NCI-H2081 treated with DMSO at 0.1 percent for 48 hours (cell line): Measurements from ENCODE around the gene TRIM37.

Source experiments
- DNase-seq: peaks from one replicate; lab custom pipeline; 2025; lab: John Stamatoyannopoulos, UW

TRIM37 gene

GRCh38 chr17:59037960-59038359, 68.7 kb downstream of the TRIM37 start:
- no peak for DNase-seq

- DNase-seq, result no peak
These were observed 75.9 kb downstream of the TRIM37 start for GRCh38 chr17:59030811-59031210.

GRCh38 chr17:59028328-59028727, 78.4 kb downstream of the TRIM37 start:
- DNase-seq, result no peak

- no peak for DNase-seq
These were observed 78.9 kb downstream of the TRIM37 start for GRCh38 chr17:59027750-59028149.

- no peak for DNase-seq
These were observed 80.3 kb downstream of the TRIM37 start for GRCh38 chr17:59026176-59026939.

GRCh38 chr17:59024916-59025315, 81.8 kb downstream of the TRIM37 start:
- DNase-seq, result no peak

GRCh38 chr17:59018019-59018418, 88.7 kb downstream of the TRIM37 start:
- DNase-seq, result no peak

GRCh38 chr17:59011975-59012374, 94.7 kb downstream of the TRIM37 start:
- DNase-seq, result no peak

- DNase-seq, result no peak
These were observed 96.7 kb downstream of the TRIM37 start for GRCh38 chr17:59010026-59010425.

- DNase-seq, result no peak
These were observed 97.9 kb downstream of the TRIM37 start for GRCh38 chr17:59008737-59009136.

GRCh38 chr17:59007995-59008394, 98.7 kb downstream of the TRIM37 start:
- DNase-seq, result no peak

GRCh38 chr17:59004338-59005111, 102.2 kb downstream of the TRIM37 start:
- no peak for DNase-seq

GRCh38 chr17:59003860-59004259, 102.8 kb downstream of the TRIM37 start:
- DNase-seq, result no peak

GRCh38 chr17:59002848-59003247, 103.8 kb downstream of the TRIM37 start:
- DNase-seq, result no peak

- no peak for DNase-seq
These were observed 104.6 kb downstream of the TRIM37 start for GRCh38 chr17:59002126-59002525.

- no peak for DNase-seq
These were observed 105.4 kb downstream of the TRIM37 start for GRCh38 chr17:59001158-59001814.

- DNase-seq, result no peak
These were observed 106.7 kb downstream of the TRIM37 start for GRCh38 chr17:59000022-59000421.

GRCh38 chr17:58999500-58999899, 107.2 kb downstream of the TRIM37 start:
- no peak for DNase-seq

- no peak for DNase-seq
These were observed 107.8 kb downstream of the TRIM37 start for GRCh38 chr17:58998871-58999270.

- DNase-seq, result no peak
These were observed 108.7 kb downstream of the TRIM37 start for GRCh38 chr17:58997756-58998553.

GRCh38 chr17:58996968-58997367, 109.7 kb downstream of the TRIM37 start:
- no peak for DNase-seq
